ENCODE results near the gene WNT6. TPM values are rescaled to one million over a fixed set of nuclear protein-coding genes. Genes with fewer than 3 reads are reported as not detected.
A peak's percentile ranks its signal among the peaks of the same experiment; 100 is the strongest.

WNT6 gene
- total RNA-seq, result 106 to 118 TPM (median 115 TPM) in 3 replicates

GRCh38 chr2:218859556-218859987 is at the start of gene WNT6:
Gene WNT6, plus strand, starts transcription at chr2:218859805. Its CDS starts 233 bp downstream, at chr2:218860038.
- Mint-ChIP-seq H3K4me1 (peaks cover 80% of the 10 kb centered on the region), H3K9me3 (no peaks in the 10 kb centered on the region), H3K4me3 (peak within 1 kb of the TSS; percentile 89), H3K27ac (peak within 1 kb of the TSS; percentile 98), H3K36me3 (peaks cover 6% of the 10 kb centered on the region), H3K27me3 (ENCODE audit: low read depth) (peaks cover 35% of the 10 kb centered on the region)
- peak in 1 of 2 experiments; percentile 76 for DNase-seq (ENCODE audit: low spot score in 2 of 2, unreplicated experiment in 2 of 2)
- TF ChIP-seq CTCF (IDR thresholded peaks at IDR 0.05; ENCODE audit: unreplicated experiment), result no peak

- no peak for TF ChIP-seq CTCF (IDR thresholded peaks at IDR 0.05; ENCODE audit: unreplicated experiment)
- no peaks in the 10 kb centered on the region for H3K27me3 Mint-ChIP-seq (ENCODE audit: low read depth)
- H3K27ac Mint-ChIP-seq, result no peak overlapping the region
- H3K4me1 Mint-ChIP-seq, result peaks cover 15% of the 10 kb centered on the region
- no peak overlapping the region for H3K4me3 Mint-ChIP-seq
- peaks cover 19% of the 10 kb centered on the region for H3K36me3 Mint-ChIP-seq
- DNase-seq (ENCODE audit: low spot score in 2 of 2, unreplicated experiment in 2 of 2), result no peak
- peaks cover under 1% of the 10 kb centered on the region for H3K9me3 Mint-ChIP-seq
Observed at GRCh38 chr2:218810256-218810655, 49.3 kb upstream of the WNT6 start.

GRCh38 chr2:218811382-218811781 is 48.2 kb upstream of the WNT6 start:
- Mint-ChIP-seq H3K4me3 (no peak overlapping the region), H3K9me3 (no peaks in the 10 kb centered on the region), H3K36me3 (peaks cover 26% of the 10 kb centered on the region), H3K27me3 (ENCODE audit: low read depth) (no peaks in the 10 kb centered on the region), H3K4me1 (peaks cover 5% of the 10 kb centered on the region), H3K27ac (no peak overlapping the region)
- no peak for TF ChIP-seq CTCF (IDR thresholded peaks at IDR 0.05; ENCODE audit: unreplicated experiment)
- no peak for DNase-seq (ENCODE audit: low spot score in 2 of 2, unreplicated experiment in 2 of 2)

GRCh38 chr2:218812096-218812815 is 47.3 kb upstream of the WNT6 start:
- H3K27ac Mint-ChIP-seq, result no peak overlapping the region
- H3K9me3 Mint-ChIP-seq, result no peaks in the 10 kb centered on the region
- H3K4me3 Mint-ChIP-seq, result no peak overlapping the region
- H3K36me3 Mint-ChIP-seq, result peaks cover 32% of the 10 kb centered on the region
- peaks cover 2% of the 10 kb centered on the region for H3K4me1 Mint-ChIP-seq
- no peak for TF ChIP-seq CTCF (IDR thresholded peaks at IDR 0.05; ENCODE audit: unreplicated experiment)
- no peak for DNase-seq (ENCODE audit: low spot score in 2 of 2, unreplicated experiment in 2 of 2)
- no peaks in the 10 kb centered on the region for H3K27me3 Mint-ChIP-seq (ENCODE audit: low read depth)

GRCh38 chr2:218812861-218813260 is 46.7 kb upstream of the WNT6 start:
- no peak overlapping the region for H3K27ac Mint-ChIP-seq

More at GRCh38 chr2:218812861-218813260, 46.7 kb upstream of the WNT6 start:
- Mint-ChIP-seq H3K9me3 (no peaks in the 10 kb centered on the region), H3K4me1 (peaks cover 2% of the 10 kb centered on the region), H3K36me3 (peaks cover 37% of the 10 kb centered on the region), H3K27me3 (ENCODE audit: low read depth) (no peaks in the 10 kb centered on the region), H3K4me3 (no peak overlapping the region)
- DNase-seq (ENCODE audit: low spot score in 2 of 2, unreplicated experiment in 2 of 2), result no peak
- no peak for TF ChIP-seq CTCF (IDR thresholded peaks at IDR 0.05; ENCODE audit: unreplicated experiment)

All from mesothelial cell of epicardium (in vitro differentiated cells).